RWPE2 (cell line): ENCODE results near the gene RARG.
A peak's percentile ranks its signal among the peaks of the same experiment; 100 is the strongest.

Experiments
- ATAC-seq: fragments of 200-7000 bp; cut with Tn5 transposase; 3 replicates; pipeline ENCODE4 v1.9.1; 2021; ENCODE audit warnings: low read depth
- DNase-seq: peaks from one replicate; pipeline ENCODE4 v3.0.0-alpha.2; 2020; ENCODE audit warnings: low spot score
- H3K27ac ChIP-seq: fragments of 450-650 bp; 2 replicates; pipeline ENCODE4 v1.5.1; 2017; ENCODE audit warnings: mild to moderate bottlenecking; ENCODE audit not compliant: poor library complexity, severe bottlenecking
- H3K27me3 ChIP-seq: fragments of 250-450 bp; sonication (Bioruptor Pico); 2 replicates; pipeline ENCODE4 v1.5.1; 2021; ENCODE audit warnings: mild to moderate bottlenecking, moderate library complexity; ENCODE audit not compliant: insufficient read depth, poor library complexity, severe bottlenecking
- H3K36me3 ChIP-seq: fragments of 250-450 bp; sonication (Bioruptor Pico); 2 replicates; pipeline ENCODE4 v1.5.1; 2020; ENCODE audit warnings: low read depth, mild to moderate bottlenecking, moderate library complexity
- H3K4me1 ChIP-seq: fragments of 250-450 bp; sonication (Bioruptor Pico); 2 replicates; pipeline ENCODE4 v1.5.1; 2021; ENCODE audit warnings: mild to moderate bottlenecking, moderate library complexity; ENCODE audit not compliant: insufficient read depth, poor library complexity, severe bottlenecking
- H3K4me3 ChIP-seq: fragments of 250-450 bp; sonication (Bioruptor Pico); 2 replicates; pipeline ENCODE4 v1.5.1; 2021; ENCODE audit warnings: mild to moderate bottlenecking, moderate library complexity; ENCODE audit not compliant: severe bottlenecking
- H3K9me3 ChIP-seq: fragments of 250-450 bp; sonication (Bioruptor Pico); 2 replicates; pipeline ENCODE4 v1.5.1; 2021; ENCODE audit warnings: mild to moderate bottlenecking, moderate library complexity; ENCODE audit not compliant: severe bottlenecking
- CTCF ChIP-seq: fragments of 450-650 bp; IDR thresholded peaks from one replicate; pipeline ENCODE4 v1.5.1; 2017; ENCODE audit warnings: mild to moderate bottlenecking, moderate library complexity; ENCODE audit not compliant: poor library complexity, severe bottlenecking

The RARG gene

GRCh38 chr12:53225635-53226424 is 6.2 kb downstream of the RARG start:
- Histone ChIP-seq H3K27me3 (no peaks in the 10 kb centered on the region), H3K36me3 (peaks cover 7% of the 10 kb centered on the region), H3K4me3 (no peak overlapping the region), H3K4me1 (peaks cover 54% of the 10 kb centered on the region), H3K27ac (peak overlapping the region; percentile 96), H3K9me3 (no peaks in the 10 kb centered on the region)
- no peak for TF ChIP-seq CTCF
- peak; percentile 55 for DNase-seq
- no peak for ATAC-seq

GRCh38 chr12:53224897-53225634 is 6.9 kb downstream of the RARG start:
- no peaks in the 10 kb centered on the region for H3K9me3 ChIP-seq
- no peaks in the 10 kb centered on the region for H3K27me3 ChIP-seq
- peak overlapping the region; percentile 96 for H3K27ac ChIP-seq
- no peak for TF ChIP-seq CTCF
- DNase-seq, result no peak
- H3K36me3 ChIP-seq, result peaks cover 7% of the 10 kb centered on the region
- H3K4me1 ChIP-seq, result peaks cover 49% of the 10 kb centered on the region
- ATAC-seq, result no peak
- no peak overlapping the region for H3K4me3 ChIP-seq

- DNase-seq, result peak; percentile 88
These were observed 7.7 kb downstream of the RARG start for GRCh38 chr12:53224061-53224896.

GRCh38 chr12:53223389-53224060 is 8.5 kb downstream of the RARG start:
- ATAC-seq (no peak), DNase-seq (peak; percentile 42)
- TF ChIP-seq CTCF, result no peak
- H3K4me1 ChIP-seq, result peaks cover 40% of the 10 kb centered on the region
- H3K36me3 ChIP-seq, result no peaks in the 10 kb centered on the region
- no peaks in the 10 kb centered on the region for H3K27me3 ChIP-seq
- H3K9me3 ChIP-seq, result no peaks in the 10 kb centered on the region
- H3K4me3 ChIP-seq, result no peak overlapping the region
- peak overlapping the region; percentile 96 for H3K27ac ChIP-seq

More at GRCh38 chr12:53224061-53224896, 7.7 kb downstream of the RARG start:
- no peak overlapping the region for H3K4me3 ChIP-seq
- TF ChIP-seq CTCF, result peak; percentile 42
- no peaks in the 10 kb centered on the region for H3K9me3 ChIP-seq
- H3K27me3 ChIP-seq, result no peaks in the 10 kb centered on the region
- ATAC-seq, result peak; percentile 45
- peaks cover under 1% of the 10 kb centered on the region for H3K36me3 ChIP-seq
- H3K27ac ChIP-seq, result peak overlapping the region; percentile 96
- H3K4me1 ChIP-seq, result peaks cover 41% of the 10 kb centered on the region
